RWPE2 (cell line): Measurements from ENCODE around the gene LBH.

Source experiments
- ATAC-seq: fragments of 200-7000 bp; cut with Tn5 transposase; 3 replicates; pipeline ENCODE4 v1.9.1; 2021; ENCODE audit warnings: low read depth
- DNase-seq: peaks from one replicate; pipeline ENCODE4 v3.0.0-alpha.2; 2020; ENCODE audit warnings: low spot score
- H3K27ac ChIP-seq: fragments of 450-650 bp; 2 replicates; pipeline ENCODE4 v1.5.1; 2017; ENCODE audit warnings: mild to moderate bottlenecking; ENCODE audit not compliant: poor library complexity, severe bottlenecking
- H3K27me3 ChIP-seq: fragments of 250-450 bp; sonication (Bioruptor Pico); 2 replicates; pipeline ENCODE4 v1.5.1; 2021; ENCODE audit warnings: mild to moderate bottlenecking, moderate library complexity; ENCODE audit not compliant: insufficient read depth, poor library complexity, severe bottlenecking
- H3K36me3 ChIP-seq: fragments of 250-450 bp; sonication (Bioruptor Pico); 2 replicates; pipeline ENCODE4 v1.5.1; 2020; ENCODE audit warnings: low read depth, mild to moderate bottlenecking, moderate library complexity
- H3K4me1 ChIP-seq: fragments of 250-450 bp; sonication (Bioruptor Pico); 2 replicates; pipeline ENCODE4 v1.5.1; 2021; ENCODE audit warnings: mild to moderate bottlenecking, moderate library complexity; ENCODE audit not compliant: insufficient read depth, poor library complexity, severe bottlenecking
- H3K4me3 ChIP-seq: fragments of 250-450 bp; sonication (Bioruptor Pico); 2 replicates; pipeline ENCODE4 v1.5.1; 2021; ENCODE audit warnings: mild to moderate bottlenecking, moderate library complexity; ENCODE audit not compliant: severe bottlenecking
- H3K9me3 ChIP-seq: fragments of 250-450 bp; sonication (Bioruptor Pico); 2 replicates; pipeline ENCODE4 v1.5.1; 2021; ENCODE audit warnings: mild to moderate bottlenecking, moderate library complexity; ENCODE audit not compliant: severe bottlenecking
- TF ChIP-seq, protein P1 (sequence below): fragments of 450-650 bp; IDR thresholded peaks from one replicate; pipeline ENCODE4 v1.5.1; 2017; ENCODE audit warnings: mild to moderate bottlenecking, moderate library complexity; ENCODE audit not compliant: poor library complexity, severe bottlenecking

The LBH gene

GRCh38 chr2:30229596-30229995 lies 1.7 kb upstream of the LBH start:
- no peak overlapping the region for H3K27ac ChIP-seq
- ATAC-seq, result no peak

DNA sequence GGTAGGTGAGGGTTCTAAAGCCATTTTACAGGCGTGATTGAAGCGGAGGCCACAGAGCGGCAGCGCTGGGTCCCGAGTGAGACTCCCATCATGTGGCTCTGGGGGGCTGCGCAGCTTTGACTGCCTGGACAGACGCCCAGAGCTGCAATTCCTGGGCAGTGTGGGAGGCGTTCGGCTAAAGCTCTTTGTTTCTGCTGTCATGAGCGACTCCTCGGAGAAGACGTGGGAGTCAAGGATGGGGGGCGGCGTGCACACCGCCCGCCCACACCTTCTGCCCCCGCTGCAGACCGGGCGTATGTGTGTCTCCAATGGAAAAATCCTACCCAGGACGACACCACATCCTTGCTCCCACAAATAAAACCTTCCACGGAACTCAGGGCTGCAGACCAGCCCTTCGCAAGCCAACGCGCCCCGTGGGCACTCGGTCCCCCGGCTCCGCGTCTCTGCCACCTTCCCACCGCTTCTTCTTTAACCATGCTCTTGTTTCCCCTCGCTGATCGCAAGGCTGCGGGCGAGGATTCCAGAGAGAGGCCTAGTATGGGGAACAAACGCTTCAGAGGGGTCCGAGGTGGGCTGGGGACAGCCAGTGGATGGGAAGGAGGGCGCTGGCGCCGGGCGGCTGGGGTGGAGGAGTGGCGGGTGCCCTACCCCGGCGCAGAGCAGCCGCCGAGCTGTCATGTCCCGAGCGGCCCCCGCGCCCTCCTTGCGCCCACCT lies 680 bp upstream of the LBH start:
- DNase-seq (no peak), ATAC-seq (no peak)
- TF ChIP-seq, protein P1, sequence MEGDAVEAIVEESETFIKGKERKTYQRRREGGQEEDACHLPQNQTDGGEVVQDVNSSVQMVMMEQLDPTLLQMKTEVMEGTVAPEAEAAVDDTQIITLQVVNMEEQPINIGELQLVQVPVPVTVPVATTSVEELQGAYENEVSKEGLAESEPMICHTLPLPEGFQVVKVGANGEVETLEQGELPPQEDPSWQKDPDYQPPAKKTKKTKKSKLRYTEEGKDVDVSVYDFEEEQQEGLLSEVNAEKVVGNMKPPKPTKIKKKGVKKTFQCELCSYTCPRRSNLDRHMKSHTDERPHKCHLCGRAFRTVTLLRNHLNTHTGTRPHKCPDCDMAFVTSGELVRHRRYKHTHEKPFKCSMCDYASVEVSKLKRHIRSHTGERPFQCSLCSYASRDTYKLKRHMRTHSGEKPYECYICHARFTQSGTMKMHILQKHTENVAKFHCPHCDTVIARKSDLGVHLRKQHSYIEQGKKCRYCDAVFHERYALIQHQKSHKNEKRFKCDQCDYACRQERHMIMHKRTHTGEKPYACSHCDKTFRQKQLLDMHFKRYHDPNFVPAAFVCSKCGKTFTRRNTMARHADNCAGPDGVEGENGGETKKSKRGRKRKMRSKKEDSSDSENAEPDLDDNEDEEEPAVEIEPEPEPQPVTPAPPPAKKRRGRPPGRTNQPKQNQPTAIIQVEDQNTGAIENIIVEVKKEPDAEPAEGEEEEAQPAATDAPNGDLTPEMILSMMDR, result no peak
- Histone ChIP-seq H3K4me1 (no peaks in the 10 kb centered on the region), H3K4me3 (peak overlapping the region; percentile 48), H3K36me3 (no peaks in the 10 kb centered on the region), H3K9me3 (no peaks in the 10 kb centered on the region), H3K27ac (no peak overlapping the region), H3K27me3 (no peaks in the 10 kb centered on the region)

More at GRCh38 chr2:30229596-30229995, 1.7 kb upstream of the LBH start:
- TF ChIP-seq, protein P1, result no peak
- H3K9me3 ChIP-seq, result no peaks in the 10 kb centered on the region
- H3K4me1 ChIP-seq, result no peaks in the 10 kb centered on the region
- H3K4me3 ChIP-seq, result no peak overlapping the region
- DNase-seq, result no peak
- H3K27me3 ChIP-seq, result no peaks in the 10 kb centered on the region
- no peaks in the 10 kb centered on the region for H3K36me3 ChIP-seq

DNA sequence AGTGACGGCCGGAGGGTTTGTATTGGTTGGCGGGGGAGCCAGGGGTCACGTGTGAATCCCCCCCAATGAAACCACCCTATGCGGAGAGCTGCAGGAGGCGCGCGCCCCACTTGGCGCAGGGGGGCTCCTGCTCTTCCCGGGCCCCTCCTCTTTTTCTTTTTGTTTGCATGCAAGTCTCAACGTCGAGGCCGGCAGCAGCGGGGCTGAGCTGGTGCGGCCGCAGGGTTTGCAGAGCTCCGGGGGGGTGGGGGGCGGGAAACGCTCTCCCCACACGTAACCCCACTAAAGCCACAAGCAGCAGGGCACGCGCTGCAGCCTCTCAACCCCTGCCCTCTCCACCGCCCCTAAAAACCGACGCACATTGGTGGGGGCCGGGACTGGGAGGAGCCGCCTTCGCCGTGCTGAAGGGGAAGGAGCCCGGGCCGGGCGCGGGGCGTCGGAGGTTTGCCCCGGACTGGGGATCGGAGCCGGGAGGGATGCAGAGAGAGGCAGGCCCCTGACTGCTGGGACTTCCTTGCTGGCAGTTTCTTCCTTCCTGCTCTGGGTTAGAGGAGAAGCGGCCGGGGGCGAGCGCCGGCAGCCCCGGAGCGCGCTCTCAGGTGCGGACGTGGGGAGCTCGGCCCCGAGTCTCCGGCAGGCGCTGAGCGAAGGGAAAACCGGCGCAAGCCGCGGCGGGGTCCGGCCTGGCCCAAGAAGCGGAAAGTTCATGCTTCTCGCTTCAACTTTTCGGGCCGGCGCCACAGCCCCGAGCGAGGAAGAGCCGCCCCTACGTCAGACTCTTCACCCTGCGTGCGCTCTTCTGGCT lies 864 bp downstream of the LBH start:
- no peaks in the 10 kb centered on the region for H3K4me1 ChIP-seq
- H3K27me3 ChIP-seq, result no peaks in the 10 kb centered on the region
- H3K36me3 ChIP-seq, result no peaks in the 10 kb centered on the region
- H3K4me3 ChIP-seq, result peak overlapping the region; percentile 48
- no peaks in the 10 kb centered on the region for H3K9me3 ChIP-seq
- H3K27ac ChIP-seq, result no peak overlapping the region
- ATAC-seq, result peak; percentile 24; the same call in 2 of the 3 replicates
- TF ChIP-seq, protein P1, result no peak
- no peak for DNase-seq

GRCh38 chr2:30232801-30233130 lies 1.4 kb downstream of the LBH start:
- no peaks in the 10 kb centered on the region for H3K4me1 ChIP-seq
- no peaks in the 10 kb centered on the region for H3K27me3 ChIP-seq
- no peak for DNase-seq
- ATAC-seq, result no peak
- H3K4me3 ChIP-seq, result peak overlapping the region; percentile 48
- TF ChIP-seq, protein P1, result no peak
- H3K27ac ChIP-seq, result no peak overlapping the region
- no peaks in the 10 kb centered on the region for H3K36me3 ChIP-seq
- H3K9me3 ChIP-seq, result no peaks in the 10 kb centered on the region
